HepG2 (cell line): ENCODE data around the gene MRPL20. TPM values are rescaled to one million over a fixed set of nuclear protein-coding genes. Genes with fewer than 3 reads are reported as not detected.

ENCODE experiments used
- AKAP8 ChIP-seq: sonication (generic); formaldehyde crosslinking; IDR thresholded peaks from 2 replicates; pipeline ENCODE4 v1.5.1; 2020; ENCODE audit warnings: mild to moderate bottlenecking, missing genetic modification reagents
- ARHGAP35 ChIP-seq: sonication (generic); formaldehyde crosslinking; IDR thresholded peaks from 2 replicates; pipeline ENCODE4 v1.9.0; 2022; ENCODE audit warnings: mild to moderate bottlenecking, inconsistent platforms, moderate library complexity, missing genetic modification reagents, borderline replicate concordance
- CBX5 ChIP-seq: sonication (generic); formaldehyde crosslinking; IDR thresholded peaks from 2 replicates; pipeline ENCODE4 v1.4.0; 2020; ENCODE audit warnings: missing genetic modification reagents, borderline replicate concordance
- DDIT3 ChIP-seq: sonication (generic); formaldehyde crosslinking; IDR thresholded peaks from 2 replicates; pipeline ENCODE4 v1.4.0; 2020; ENCODE audit warnings: mild to moderate bottlenecking, missing genetic modification reagents
- DZIP1 ChIP-seq: sonication (generic); formaldehyde crosslinking; IDR thresholded peaks from 2 replicates; pipeline ENCODE4 v1.5.0; 2020; ENCODE audit warnings: mild to moderate bottlenecking, missing genetic modification reagents
- HNRNPK ChIP-seq: fragments of 200-400 bp; formaldehyde crosslinking; IDR thresholded peaks from 2 replicates; pipeline ENCODE4 v1.6.1; 2018; ENCODE audit warnings: low read length, low read depth, moderate library complexity, mild to moderate bottlenecking; ENCODE audit not compliant: poor library complexity, severe bottlenecking
- IRF9 ChIP-seq: sonication (generic); formaldehyde crosslinking; IDR thresholded peaks from 2 replicates; pipeline ENCODE4 v1.8.0; 2022; ENCODE audit warnings: missing genetic modification reagents, mild to moderate bottlenecking, borderline replicate concordance
- MXD3 ChIP-seq: IDR thresholded peaks from 2 replicates; pipeline ENCODE4 v1.6.1; 2016; ENCODE audit warnings: mild to moderate bottlenecking, missing biosample characterization, missing genetic modification reagents
- NR2F1 ChIP-seq, 2 experiments: fragments of 450-650 bp in 1 of 2; formaldehyde crosslinking in 1 of 2; IDR thresholded peaks; 2 replicates each; pipeline versions ENCODE4 v1.5.0 to v1.6.1; 2016 to 2020; ENCODE audit warnings: mild to moderate bottlenecking in 1 of 2, missing compliant biosample characterization in 1 of 2, missing genetic modification reagents in 1 of 2, moderate library complexity in 1 of 2
- NR2F2 ChIP-seq: IDR thresholded peaks from 2 replicates; pipeline ENCODE4 v1.6.1; 2012; ENCODE audit warnings: low read depth, inconsistent platforms, borderline replicate concordance
- PHF8 ChIP-seq: sonication (generic); formaldehyde crosslinking; IDR thresholded peaks from 2 replicates; pipeline ENCODE4 v1.5.0; 2020; ENCODE audit warnings: missing genetic modification reagents
- RFXANK ChIP-seq: IDR thresholded peaks from 2 replicates; pipeline ENCODE4 v1.6.1; 2016
- TAF1 ChIP-seq: sonication (generic); formaldehyde crosslinking; IDR thresholded peaks from 2 replicates; pipeline ENCODE4 v1.4.0; 2020; ENCODE audit warnings: missing genetic modification reagents
- XRCC5 ChIP-seq: fragments of 200-400 bp; formaldehyde crosslinking; optimal IDR thresholded peaks from 2 replicates; pipeline ENCODE3; 2017; ENCODE audit warnings: mild to moderate bottlenecking, low read length
- ZFP36L2 ChIP-seq: sonication (generic); formaldehyde crosslinking; IDR thresholded peaks from 2 replicates; pipeline ENCODE4 v1.4.0; 2020; ENCODE audit warnings: missing genetic modification reagents
- ZNF121 ChIP-seq: sonication (generic); formaldehyde crosslinking; IDR thresholded peaks from 2 replicates; pipeline ENCODE4 v1.5.0; 2020; ENCODE audit warnings: mild to moderate bottlenecking, missing genetic modification reagents
- ZNF232 ChIP-seq: sonication (generic); formaldehyde crosslinking; IDR thresholded peaks from 2 replicates; pipeline ENCODE4 v1.4.0; 2020; ENCODE audit warnings: missing genetic modification reagents, borderline replicate concordance
- ZNF275 ChIP-seq: sonication (generic); formaldehyde crosslinking; IDR thresholded peaks from 2 replicates; pipeline ENCODE4 v1.8.0; 2022; ENCODE audit warnings: missing genetic modification reagents, mild to moderate bottlenecking, inconsistent platforms, borderline replicate concordance
- ZNF296 ChIP-seq: sonication (generic); formaldehyde crosslinking; conservative IDR thresholded peaks from 2 replicates; pipeline ENCODE4 v1.5.0; 2020; ENCODE audit warnings: mild to moderate bottlenecking, missing genetic modification reagents
- ZNF749 ChIP-seq: sonication (generic); formaldehyde crosslinking; IDR thresholded peaks from 2 replicates; pipeline ENCODE4 v1.8.0; 2022; ENCODE audit warnings: mild to moderate bottlenecking, missing genetic modification reagents, moderate library complexity, borderline replicate concordance
- ZNF75D ChIP-seq: sonication (generic); formaldehyde crosslinking; IDR thresholded peaks from 2 replicates; pipeline ENCODE4 v1.8.1; 2023; ENCODE audit warnings: missing genetic modification reagents, mild to moderate bottlenecking, borderline replicate concordance
- ZNF784 ChIP-seq: sonication (generic); formaldehyde crosslinking; IDR thresholded peaks from 2 replicates; pipeline ENCODE4 v1.5.1; 2020; ENCODE audit warnings: missing genetic modification reagents, mild to moderate bottlenecking, borderline replicate concordance
- polyA plus RNA-seq, 8 experiments: library from polyadenylated mRNA; depleted of rRNA in 3 of 8; stranded (reverse) in 7 of 8; unstranded in 1 of 8; fragments of >200 nt; fragmentation: Illumina TruSeq in 4 of 8; extraction: Trizol in 4 of 8; gene quantifications; 2 replicates each; pipeline versions ENCODE4 v1.2.1 to v1.2.3, GENCODE V29; 2011 to 2016; ENCODE audit warnings: low read depth in 4 of 8, missing spikeins in 1 of 8, mixed read lengths in 1 of 8; ENCODE audit not compliant: insufficient read depth in 1 of 8
- total RNA-seq, 5 experiments: library from RNA; depleted of rRNA; stranded (reverse); fragments of >200 nt; fragmentation: Illumina TruSeq; extraction: Trizol; gene quantifications; 2 replicates each; pipeline ENCODE4 v1.2.3, GENCODE V29; 2016; ENCODE audit warnings: low read depth in 1 of 5

Gene MRPL20
- total and polyA plus RNA-seq, 2 of the 13 experiments (the other 11 are each of a cell fraction or from before 2014, with no cell fraction given): 59.2 to 127 TPM

- TF ChIP-seq XRCC5 (peak; percentile 99), ZNF275 (CRISPR knock-in tag) (peak; percentile 89; the same call in 1 of the 2 replicates), MXD3 (peak; percentile 57; the same call in 1 of the 2 replicates), RFXANK (peak; percentile 87; the same call in 1 of the 2 replicates), DDIT3 (CRISPR knock-in tag) (no peak), ZNF75D (CRISPR knock-in tag) (no peak), ZFP36L2 (0 out of 2 replicates have a peak, but pooled peaks have one; percentile 83), IRF9 (CRISPR knock-in tag) (peak; percentile 97; the same call in 1 of the 2 replicates), ZNF232 (CRISPR knock-in tag) (peak; percentile 60; the same call in 1 of the 2 replicates), ARHGAP35 (CRISPR knock-in tag) (peak; percentile 87; the same call in 1 of the 2 replicates), ZNF121 (CRISPR knock-in tag) (no peak), AKAP8 (CRISPR knock-in tag) (peak; percentile 87), TAF1 (CRISPR knock-in tag) (peak; percentile 90), NR2F2 (peak; percentile 59; the same call in 1 of the 2 replicates), ZNF784 (CRISPR knock-in tag) (peak; percentile 74; the same call in 1 of the 2 replicates), PHF8 (peak; percentile 88), ZNF749 (CRISPR knock-in tag) (no peak), CBX5 (CRISPR knock-in tag) (peak; percentile 96), NR2F1 (CRISPR knock-in tag; IDR thresholded peaks at IDR 0.05) (no peak; a peak in 1 of 4 replicates), HNRNPK (peak; percentile 42), DZIP1 (no peak), ZNF296 (CRISPR knock-in tag) (no peak)
These were observed 32.0 kb downstream of the MRPL20 start, which contains the start of gene AURKAIP1 (continued) for GRCh38 chr1:1374929-1375662.
